Pancreas (tissue), 10 donors: ENCODE measurements around the gene DPY19L1. TPM values are rescaled to one million over a fixed set of nuclear protein-coding genes. Genes with fewer than 3 reads are reported as not detected.
"Not testable (repeated sequence)": the region's sequence is repeated elsewhere in the genome, so short reads cannot be mapped to it uniquely, and the experiment has no call there.

Experiments used
- ATAC-seq, 4 donors: fragments of 200-7000 bp; cut with Tn5 transposase; one replicate each; pipeline versions ENCODE4 v1.8.0 to v1.9.1; 2020; ENCODE audit warnings: mild to moderate bottlenecking in 4 of 4, moderate library complexity in 4 of 4
- DNase-seq, 6 donors: peaks; one replicate each; pipeline ENCODE4 v3.0.0-alpha.2; 2020
- FAIRE-seq: peaks from 2 replicates; lab custom pipeline; 2012; peaks lifted over from hg19 to GRCh38; lab: Jason Lieb, UNC
- H3K27ac ChIP-seq, 4 donors: fragments of 200-600 bp; sonication (generic); 1 replicate in 3 of 4; 2 replicates in 1 of 4; pipeline versions ENCODE4 v1.5.0 to v1.8.0; 2020
- H3K27me3 ChIP-seq, 4 donors: fragments of 200-600 bp; one replicate each; pipeline ENCODE4 v1.8.0; 2021
- H3K36me3 ChIP-seq, 3 donors: fragments of 200-600 bp; sonication (generic) in 1 of 3; one replicate each; pipeline versions ENCODE4 v1.5.0 to v1.8.0; 2020 to 2021
- H3K4me1 ChIP-seq, 3 donors: fragments of 200-600 bp; one replicate each; pipeline ENCODE4 v1.8.0; 2021
- H3K4me3 ChIP-seq, 4 donors: fragments of 200-600 bp; sonication (generic) in 2 of 4; one replicate each; pipeline versions ENCODE4 v1.5.0 to v1.8.0; 2020 to 2021
- H3K9me3 ChIP-seq, 4 donors: fragments of 200-600 bp; one replicate each; pipeline ENCODE4 v1.8.0; 2021
- CTCF ChIP-seq, 4 donors: fragments of 200-600 bp; sonication (generic) in 3 of 4; IDR thresholded peaks; one replicate each; pipeline versions ENCODE4 v1.5.0 to v1.8.0; 2021; ENCODE audit warnings: antibody characterized with exemption in 4 of 4
- WGBS, 2 donors: extraction: QIAGEN DNeasy Blood & Tissue Kit; methylation state at CpG; one replicate each; pipeline ENCODE4 v1.1.7; 2013; 5-methylcytosine and 5-hydroxymethylcytosine counted together
- intact Hi-C, 3 donors: fragments of 100-400 bp; cut with DNase I; formaldehyde crosslinking; loops; one replicate each; pipeline versions ENCODE4 v1.11.1 to v1.14.2; 2022
- polyA plus RNA-seq, 2 donors: library from polyadenylated mRNA; stranded (reverse); fragments of 200-250 nt; gene quantifications; one replicate each; pipeline ENCODE4 v1.2.3, GENCODE V29; 2013
- total RNA-seq, 6 donors: library from RNA; stranded (reverse); fragmentation: NEBNext Ultra II Directional in 4 of 6; extraction: Animal tissue kit (Norgen Biotek cat#: 25700) in 4 of 6; gene quantifications; one replicate each; pipeline versions ENCODE4 v1.2.1 to v1.2.4, GENCODE V29; 2021 to 2023
- donor health status: healthy with polysubstance abuse.
- donor health status: DM: no; HTN: no; CAD: no; lungs with moderate emphysema.
- donor health status: DM: no; HTN: no; CAD: no.
- donor health status: control.
- donor health status: control.
- donor health status: Bipolar disorder and iron deficiency.
- donor health status: DM: yes; HTN: yes; CAD: no.
- donor health status: DM: no; HTN: no; CAD: no.
- donor health status: DM: no; HTN: no; CAD: no.
- donor health status: DM: yes; HTN: yes; CAD: no.

The DPY19L1 gene
- total and polyA plus RNA-seq, 8 donors, result 1.6 to 12.9 (median 5.7) TPM

- no peak for FAIRE-seq
- Histone ChIP-seq H3K9me3 (no peaks in the 10 kb centered on the region), H3K27ac (no peak overlapping the region), H3K27me3 (no peaks in the 10 kb centered on the region), H3K4me1 (no peaks in the 10 kb centered on the region), H3K4me3 (no peak overlapping the region), H3K36me3 (no peaks in the 10 kb centered on the region)
- ATAC-seq, result no peak
- intact Hi-C loops, result loop anchor here in 1 of 3 donors (10.0 kb wide), 1 partner anchor 56 kb away; no protein-coding TSS in a partner anchor
- no peak for DNase-seq
- TF ChIP-seq CTCF (IDR thresholded peaks at IDR 0.05), result no peak
- WGBS, 2 donors, result 67 to 74% methylated on average over 4 of the region's 4 CpGs
Measured at GRCh38 chr7:34900891-34901513, 136.3 kb downstream of the DPY19L1 start.

- intact Hi-C loops, result no loop called here
- FAIRE-seq (no peak), ATAC-seq (no peak), DNase-seq (no peak)
- Histone ChIP-seq H3K36me3 (no peaks in the 10 kb centered on the region), H3K4me3 (no peak overlapping the region), H3K4me1 (no peaks in the 10 kb centered on the region), H3K27ac (no peak overlapping the region), H3K9me3 (no peaks in the 10 kb centered on the region), H3K27me3 (no peaks in the 10 kb centered on the region)
- no peak for TF ChIP-seq CTCF (IDR thresholded peaks at IDR 0.05)
Measured at GRCh38 chr7:34895202-34895601, 142.1 kb downstream of the DPY19L1 start.

GRCh38 chr7:34889951-34890350 is 147.3 kb downstream of the DPY19L1 start:
- no peaks in the 10 kb centered on the region for H3K9me3 ChIP-seq
- H3K4me3 ChIP-seq, result no peak overlapping the region
- ATAC-seq (no peak), FAIRE-seq (no peak), DNase-seq (no peak)
- intact Hi-C loops, result no loop called here
- H3K27ac ChIP-seq, result no peak overlapping the region
- no peaks in the 10 kb centered on the region for H3K36me3 ChIP-seq
- TF ChIP-seq CTCF (IDR thresholded peaks at IDR 0.05), result no peak
- no peaks in the 10 kb centered on the region for H3K4me1 ChIP-seq
- H3K27me3 ChIP-seq, result no peaks in the 10 kb centered on the region
- WGBS, 2 donors, result 72 to 73% methylated on average over 1 of the region's 1 CpG

- intact Hi-C loops, result no loop called here
- ATAC-seq, result no peak
Measured at GRCh38 chr7:34886856-34887255, 150.4 kb downstream of the DPY19L1 start.

GRCh38 chr7:34883855-34884254 is 153.4 kb downstream of the DPY19L1 start:
- H3K27ac ChIP-seq, H3K27me3 ChIP-seq, H3K4me1 ChIP-seq, H3K36me3 ChIP-seq, DNase-seq, intact Hi-C loops, H3K9me3 ChIP-seq, H3K4me3 ChIP-seq, FAIRE-seq, ATAC-seq: not testable (repeated sequence)
- 91 to 96% methylated on average over 1 of the region's 1 CpG for WGBS, 2 donors

More at GRCh38 chr7:34886856-34887255, 150.4 kb downstream of the DPY19L1 start:
- Histone ChIP-seq H3K9me3 (no peaks in the 10 kb centered on the region), H3K36me3 (no peaks in the 10 kb centered on the region), H3K4me3 (no peak overlapping the region), H3K4me1 (no peaks in the 10 kb centered on the region), H3K27me3 (no peaks in the 10 kb centered on the region), H3K27ac (no peak overlapping the region)
- DNase-seq, result no peak
- FAIRE-seq, result no peak
- no peak for TF ChIP-seq CTCF (IDR thresholded peaks at IDR 0.05)
